Measurements from ENCODE around the gene KIAA0232. TPM values are rescaled to one million over a fixed set of nuclear protein-coding genes. Genes with fewer than 3 reads are reported as not detected.

KIAA0232 gene
- total and polyA plus RNA-seq, 9 of the 15 experiments (the other 6 are each of a cell fraction or from before 2014, with no cell fraction given), result 3.5 to 17.4 (median 13.0) TPM

DNA sequence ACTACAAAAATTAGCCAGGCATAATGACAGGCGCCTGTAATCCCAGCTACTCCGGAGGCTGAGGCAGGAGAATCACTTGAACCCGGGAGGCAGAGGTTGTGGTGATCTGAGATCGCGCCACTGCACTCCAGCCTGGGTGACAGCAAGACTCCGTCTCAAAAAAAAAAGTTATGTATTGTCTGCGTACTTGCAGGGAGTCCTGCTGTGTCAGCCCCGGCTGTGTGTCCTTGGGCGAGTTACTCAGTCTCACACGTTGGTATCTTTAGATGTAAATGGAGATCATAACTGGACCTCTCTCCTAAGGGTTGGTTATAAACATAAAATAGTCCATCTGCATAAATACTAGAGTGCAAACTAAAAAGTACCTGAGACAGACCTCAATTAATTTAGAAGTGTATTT is 104.4 kb downstream of the KIAA0232 start:
- WGBS (ENCODE audit: insufficient coverage, low coverage, missing lambda C conversion rate), result 62% methylated on average over 7 of the region's 10 CpGs
- intact Hi-C loops (cut with micrococcal nuclease) (no loop called here), in situ Hi-C loops (cut with MboI) (no loop called here)
- no peak overlapping the region for H3K4me3 ChIP-seq
- ChIA-PET POLR2A (interaction anchor here (0.9 to 1.6 kb wide), 5 partner anchors 9 to 25 kb away, joined by 3 to 8 read pairs (median 3); no protein-coding TSS in a partner anchor), CTCF (ENCODE audit: low intra/inter-chr PET ratio) (no interaction called here)
- peak; percentile 23 for FAIRE-seq
- BruUV-seq (replicated peaks), result no TSS peak
- no peak overlapping the region for H3K4me2 ChIP-seq (ENCODE audit: insufficient read depth, low read length)
- no peak for TF ChIP-seq MCM5 (IDR thresholded peaks at IDR 0.05; ENCODE audit: low read depth)
- no peak for TF ChIP-seq ERF (CRISPR knock-in tag; IDR thresholded peaks at IDR 0.05)
- TF ChIP-seq TCF3 (CRISPR knock-in tag; IDR thresholded peaks at IDR 0.05), result no peak
- no peak for TF ChIP-seq JUN (IDR thresholded peaks at IDR 0.05; ENCODE audit: borderline replicate concordance, low read depth, low read length)
- TF ChIP-seq JUN (CRISPR knock-in tag; IDR thresholded peaks at IDR 0.05; ENCODE audit: borderline replicate concordance), result no peak
- TF ChIP-seq ZNF561 (CRISPR knock-in tag; conservative IDR thresholded peaks at IDR 0.05), result no peak
- no peaks in the 10 kb centered on the region for H3K27me3 ChIP-seq (ENCODE audit: control insufficient read depth in 2 of 2, insufficient read depth in 2 of 2, low read length in 2 of 2)
- no peak overlapping the region for H2AFZ ChIP-seq (ENCODE audit: low read depth, low read length)
- no peak for DNase-seq (ENCODE audit: extremely low read depth in 1 of 4, low spot score in 3 of 4)
- no peaks in the 10 kb centered on the region for H4K20me1 ChIP-seq (replicated peaks; ENCODE audit: control insufficient read depth, insufficient read depth, low read length)
- H3K4me1 ChIP-seq (replicated peaks in 1 of 2; ENCODE audit: control insufficient read depth in 2 of 2, insufficient read depth in 2 of 2, low read length in 2 of 2), result peaks cover 12 to 34% of the 10 kb centered on the region in 2 experiments
- H3K79me2 ChIP-seq (ENCODE audit: control insufficient read depth, insufficient read depth, low read length), result no peaks in the 10 kb centered on the region
- H3K9ac ChIP-seq (ENCODE audit: insufficient read depth in 1 of 2, low read depth in 2 of 2, low read length in 2 of 2), result no peak overlapping the region
- no peak for ATAC-seq
- peaks cover 16% of the 10 kb centered on the region; the same call in 2 of the 3 replicates for H3K36me3 ChIP-seq (ENCODE audit: control insufficient read depth, insufficient read depth, low read length)
- peaks cover 8% of the 10 kb centered on the region for H3K9me3 ChIP-seq (replicated peaks; ENCODE audit: control insufficient read depth, insufficient read depth, low read depth, low read length)
- H3K9me1 ChIP-seq (ENCODE audit: control insufficient read depth, insufficient read depth, low read length), result no peaks in the 10 kb centered on the region
- H3K27ac ChIP-seq (ENCODE audit: extremely low read depth, low read depth, low read length), result no peak overlapping the region

Data from K562 (cell line).